Measurements from ENCODE around the gene ATXN3L.

DNA sequence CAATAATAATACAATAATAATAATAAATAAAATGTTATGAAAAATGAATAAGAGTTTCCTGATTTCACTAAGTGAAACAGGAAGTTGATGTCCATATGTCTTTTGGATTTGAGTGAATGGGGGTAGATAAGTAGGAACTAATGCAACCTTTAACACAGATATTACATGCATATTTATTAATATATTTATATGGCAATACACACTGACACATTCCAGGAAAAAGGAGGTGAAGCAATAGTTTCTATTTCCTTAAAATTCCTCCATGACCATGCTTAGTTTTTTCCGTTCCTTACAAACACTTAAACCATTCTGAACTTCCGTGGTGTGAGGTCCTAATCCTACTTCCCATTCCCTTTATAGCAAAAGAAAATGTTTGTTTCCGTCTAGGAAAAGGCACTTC lies 48.3 kb downstream of the ATXN3L start:
- TF ChIP-seq, protein P1, sequence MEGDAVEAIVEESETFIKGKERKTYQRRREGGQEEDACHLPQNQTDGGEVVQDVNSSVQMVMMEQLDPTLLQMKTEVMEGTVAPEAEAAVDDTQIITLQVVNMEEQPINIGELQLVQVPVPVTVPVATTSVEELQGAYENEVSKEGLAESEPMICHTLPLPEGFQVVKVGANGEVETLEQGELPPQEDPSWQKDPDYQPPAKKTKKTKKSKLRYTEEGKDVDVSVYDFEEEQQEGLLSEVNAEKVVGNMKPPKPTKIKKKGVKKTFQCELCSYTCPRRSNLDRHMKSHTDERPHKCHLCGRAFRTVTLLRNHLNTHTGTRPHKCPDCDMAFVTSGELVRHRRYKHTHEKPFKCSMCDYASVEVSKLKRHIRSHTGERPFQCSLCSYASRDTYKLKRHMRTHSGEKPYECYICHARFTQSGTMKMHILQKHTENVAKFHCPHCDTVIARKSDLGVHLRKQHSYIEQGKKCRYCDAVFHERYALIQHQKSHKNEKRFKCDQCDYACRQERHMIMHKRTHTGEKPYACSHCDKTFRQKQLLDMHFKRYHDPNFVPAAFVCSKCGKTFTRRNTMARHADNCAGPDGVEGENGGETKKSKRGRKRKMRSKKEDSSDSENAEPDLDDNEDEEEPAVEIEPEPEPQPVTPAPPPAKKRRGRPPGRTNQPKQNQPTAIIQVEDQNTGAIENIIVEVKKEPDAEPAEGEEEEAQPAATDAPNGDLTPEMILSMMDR (IDR thresholded peaks at IDR 0.05): no peak
- no peak for TF ChIP-seq POLR2A (IDR thresholded peaks at IDR 0.05)

All from right lobe of liver (tissue), 4 donors.